IMR-90 (cell line): ENCODE results near the gene SNAP25. TPM values are rescaled to one million over a fixed set of nuclear protein-coding genes. Genes with fewer than 3 reads are reported as not detected.

Experiments
- ATAC-seq: fragments of 200-7000 bp; cut with Tn5 transposase; 2 replicates; pipeline ENCODE4 v1.9.1; 2020; ENCODE audit warnings: low read depth, mild to moderate bottlenecking, moderate library complexity
- BruUV-seq: library from RNA; stranded (reverse); fragments of 400-500 nt; replicated peaks from 2 replicates; lab custom pipeline; 2021; lab: Mats Ljungman, UMichigan
- CTCF ChIA-PET: fragments of 300-600 bp; formaldehyde crosslinking; extraction: SDS; loops from one replicate; lab custom pipeline; 2021; ENCODE audit warnings: antibody characterized with exemption; lab: Yijun Ruan, JAX
- POLR2A ChIA-PET: fragments of 300-600 bp; sonication (Branson Sonifier 250); formaldehyde crosslinking; loops from one replicate; lab custom pipeline; 2022; ENCODE audit warnings: antibody characterized with exemption; ENCODE audit not compliant: unreplicated experiment; lab: Charles Lee
- DNase-seq: peaks from one replicate; pipeline ENCODE4 v3.0.0; 2013
- H2AFZ ChIP-seq: replicated peaks from 2 replicates; pipeline ENCODE3; 2013; ENCODE audit warnings: low read length, mild to moderate bottlenecking; ENCODE audit not compliant: poor library complexity
- H2AK5ac ChIP-seq: 2 replicates; pipeline ENCODE4 v1.6.1; 2013; ENCODE audit warnings: low read depth, low read length, inconsistent platforms
- H2AK9ac ChIP-seq: replicated peaks from 2 replicates; pipeline ENCODE3; 2013; ENCODE audit warnings: mild to moderate bottlenecking, low read depth, low read length, moderate library complexity; ENCODE audit not compliant: poor library complexity
- H2BK120ac ChIP-seq: 2 replicates; pipeline ENCODE4 v1.6.1; 2013; ENCODE audit warnings: low read depth, low read length, inconsistent platforms
- H2BK15ac ChIP-seq: 3 replicates; pipeline ENCODE4 v1.6.1; 2013; ENCODE audit warnings: low read depth, low read length, inconsistent platforms
- H2BK20ac ChIP-seq: 2 replicates; pipeline ENCODE4 v1.6.1; 2013; ENCODE audit warnings: low read depth, mild to moderate bottlenecking, inconsistent platforms, low read length, moderate library complexity
- H2BK5ac ChIP-seq: 2 replicates; pipeline ENCODE4 v1.6.1; 2013; ENCODE audit warnings: mild to moderate bottlenecking, low read depth, low read length, inconsistent platforms; ENCODE audit not compliant: poor library complexity, severe bottlenecking
- H3K14ac ChIP-seq: replicated peaks from 2 replicates; pipeline ENCODE4 v1.6.1; 2013; ENCODE audit warnings: low read depth, low read length, inconsistent platforms
- H3K18ac ChIP-seq: 2 replicates; pipeline ENCODE4 v1.6.1; 2013; ENCODE audit warnings: low read depth, low read length, control low read depth
- H3K23ac ChIP-seq: 2 replicates; pipeline ENCODE4 v1.6.1; 2013; ENCODE audit warnings: low read depth, low read length, inconsistent platforms
- H3K27ac ChIP-seq: 2 replicates; pipeline ENCODE4 v1.5.1; 2013; ENCODE audit warnings: mild to moderate bottlenecking, control low read depth, low read length; ENCODE audit not compliant: insufficient read depth
- H3K27me3 ChIP-seq: 2 replicates; pipeline ENCODE4 v1.6.1; 2013; ENCODE audit warnings: low read length; ENCODE audit not compliant: control insufficient read depth, insufficient read depth
- H3K36me3 ChIP-seq: 2 replicates; pipeline ENCODE4 v1.6.1; 2013; ENCODE audit warnings: low read length, mixed read lengths; ENCODE audit not compliant: control insufficient read depth, insufficient read depth
- H3K4ac ChIP-seq: 2 replicates; pipeline ENCODE4 v1.6.1; 2013; ENCODE audit warnings: low read depth, low read length, inconsistent platforms
- H3K4me1 ChIP-seq: 2 replicates; pipeline ENCODE4 v1.6.1; 2013; ENCODE audit warnings: low read length, mixed read lengths; ENCODE audit not compliant: control insufficient read depth, insufficient read depth
- H3K4me2 ChIP-seq: 2 replicates; pipeline ENCODE4 v1.6.1; 2013; ENCODE audit warnings: low read depth, mild to moderate bottlenecking, control low read depth, low read length, moderate library complexity
- H3K4me3 ChIP-seq: 2 replicates; pipeline ENCODE4 v1.5.1; 2013; ENCODE audit warnings: low read depth, mild to moderate bottlenecking, control low read depth, low read length, moderate library complexity; ENCODE audit not compliant: insufficient read depth
- H3K56ac ChIP-seq: 2 replicates; pipeline ENCODE4 v1.6.1; 2013; ENCODE audit warnings: low read length, inconsistent platforms; ENCODE audit not compliant: insufficient read depth; ENCODE audit errors: extremely low read depth
- H3K79me1 ChIP-seq, 2 experiments: 2 replicates each; pipeline ENCODE4 v1.6.1; 2013; ENCODE audit warnings: low read length in 2 of 2, inconsistent platforms in 1 of 2, low read depth in 1 of 2
- H3K9ac ChIP-seq: 2 replicates; pipeline ENCODE4 v1.6.1; 2013; ENCODE audit warnings: low read depth, low read length, control low read depth
- H3K9me1 ChIP-seq: 2 replicates; pipeline ENCODE4 v1.6.1; 2013; ENCODE audit warnings: low read length, inconsistent platforms; ENCODE audit not compliant: insufficient read depth
- H3K9me3 ChIP-seq: 2 replicates; pipeline ENCODE4 v1.6.1; 2013; ENCODE audit warnings: low read length; ENCODE audit not compliant: control insufficient read depth, insufficient read depth
- H4K20me1 ChIP-seq: 2 replicates; pipeline ENCODE4 v1.6.1; 2013; ENCODE audit warnings: low read length, inconsistent platforms; ENCODE audit not compliant: insufficient read depth
- H4K5ac ChIP-seq: 2 replicates; pipeline ENCODE4 v1.6.1; 2013; ENCODE audit warnings: mild to moderate bottlenecking, low read depth, low read length, control low read depth
- H4K8ac ChIP-seq, 2 experiments: 2 replicates each; pipeline ENCODE4 v1.6.1; 2013; ENCODE audit warnings: low read depth in 2 of 2, low read length in 2 of 2, control low read depth in 1 of 2, inconsistent platforms in 1 of 2
- H4K91ac ChIP-seq: 2 replicates; pipeline ENCODE4 v1.6.1; 2013; ENCODE audit warnings: low read depth, low read length, inconsistent platforms; ENCODE audit not compliant: insufficient read depth
- CEBPB ChIP-seq: IDR thresholded peaks from 2 replicates; pipeline ENCODE4 v1.6.1; 2012; ENCODE audit warnings: low read depth, low read length, improper control_type of control experiment
- CTCF ChIP-seq: conservative IDR thresholded peaks from 2 replicates; pipeline ENCODE4 v1.5.1; 2012; ENCODE audit warnings: mild to moderate bottlenecking, low read depth, low read length, improper control_type of control experiment
- MAFK ChIP-seq: IDR thresholded peaks from 2 replicates; pipeline ENCODE4 v1.6.1; 2012; ENCODE audit warnings: low read depth, low read length, improper control_type of control experiment
- WGBS, 2 experiments: methylation state at CpG; one replicate each; pipeline versions ENCODE4 v1.1.5 to v1.1.7; 2013; ENCODE audit warnings: missing lambda C conversion rate in 2 of 2; ENCODE audit not compliant: insufficient read length in 1 of 2; ENCODE audit errors: extremely low coverage in 2 of 2; 5-methylcytosine and 5-hydroxymethylcytosine counted together
- dilution Hi-C: fragments of 300-500 bp; cut with HindIII; formaldehyde crosslinking; loops from one replicate; pipeline ENCODE4 v1.14.3; 2018; ENCODE audit warnings: low sequenced_read_pairs; ENCODE audit not compliant: unreplicated experiment
- in situ Hi-C: fragments of 300-500 bp; cut with MboI; formaldehyde crosslinking; loops from 3 replicates; pipeline ENCODE4 v1.14.3; 2019; ENCODE audit warnings: low sequenced_read_pairs, inconsistent platforms, mixed read lengths
- intact Hi-C: fragments of 100-400 bp; cut with micrococcal nuclease; formaldehyde crosslinking; loops from 2 replicates; pipeline ENCODE4 v1.10.0; 2022
- polyA plus RNA-seq, 3 experiments: library from polyadenylated mRNA; depleted of rRNA; stranded (reverse); fragments of >200 nt; gene quantifications; 2 replicates each; pipeline ENCODE4 v1.2.3, GENCODE V29; 2012; ENCODE audit warnings: low replicate concordance in 1 of 3
- total RNA-seq: library from RNA; depleted of rRNA; stranded (reverse); fragments of >200 nt; gene quantifications from 2 replicates; pipeline ENCODE4 v1.2.3, GENCODE V29; 2012
- TF ChIP-seq, protein P1 (sequence below): fragments of 150-350 bp; IDR thresholded peaks from 2 replicates; pipeline ENCODE4 v1.6.1; 2017; ENCODE audit warnings: mild to moderate bottlenecking, antibody characterized with exemption, low read length, low read depth

The SNAP25 gene
- total and polyA plus RNA-seq, 2 of the 4 experiments (the other 2 are of a cell fraction): 1.1 to 2.8 TPM

DNA sequence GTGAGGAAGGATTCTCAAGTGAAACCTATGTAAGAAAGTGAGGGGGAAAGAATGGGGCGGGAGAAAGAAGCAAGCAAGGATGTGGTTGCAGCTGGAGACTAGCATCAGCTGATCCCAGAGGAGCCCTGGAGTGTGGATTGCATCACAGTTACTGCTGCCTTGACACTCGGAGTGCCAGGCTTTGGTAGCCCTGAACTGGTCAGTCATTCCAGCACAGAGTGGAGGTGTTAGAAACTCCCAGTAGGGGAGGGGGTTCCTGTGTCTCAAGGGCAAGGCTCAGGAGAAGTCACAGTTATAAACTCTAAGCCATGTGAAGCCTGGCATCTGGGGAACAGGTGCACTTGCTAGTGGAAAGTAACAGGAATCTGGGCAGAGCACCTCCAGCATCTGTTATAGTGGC, 23.5 kb downstream of the SNAP25 start:
- CTCF ChIA-PET: interaction anchor here (0.5 kb wide), 1 partner anchor 135 kb away, joined by 3 read pairs; no protein-coding TSS in a partner anchor
- H2AK5ac ChIP-seq: no peak overlapping the region

More for the DNA sequence above, 23.5 kb downstream of the SNAP25 start:
- H2BK120ac ChIP-seq: no peak overlapping the region
- H3K27me3 ChIP-seq: no peaks in the 10 kb centered on the region
- no TSS peak for BruUV-seq
- no peak overlapping the region for H3K9ac ChIP-seq
- POLR2A ChIA-PET: interaction anchor here (0.5 kb wide), 1 partner anchor 17 kb away, joined by 3 read pairs; no protein-coding TSS in a partner anchor
- no peak overlapping the region for H3K4ac ChIP-seq
- no peak overlapping the region for H3K18ac ChIP-seq
- TF ChIP-seq, protein P1, sequence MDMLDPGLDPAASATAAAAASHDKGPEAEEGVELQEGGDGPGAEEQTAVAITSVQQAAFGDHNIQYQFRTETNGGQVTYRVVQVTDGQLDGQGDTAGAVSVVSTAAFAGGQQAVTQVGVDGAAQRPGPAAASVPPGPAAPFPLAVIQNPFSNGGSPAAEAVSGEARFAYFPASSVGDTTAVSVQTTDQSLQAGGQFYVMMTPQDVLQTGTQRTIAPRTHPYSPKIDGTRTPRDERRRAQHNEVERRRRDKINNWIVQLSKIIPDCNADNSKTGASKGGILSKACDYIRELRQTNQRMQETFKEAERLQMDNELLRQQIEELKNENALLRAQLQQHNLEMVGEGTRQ: no peak
- no peak for TF ChIP-seq CTCF
- peak; percentile 41; the same call in 1 of the 2 replicates for TF ChIP-seq CEBPB
- no peak for TF ChIP-seq MAFK
- H2AK9ac ChIP-seq: no peak overlapping the region
- intact Hi-C loops (no loop called here), dilution Hi-C loops (no loop called here), in situ Hi-C loops (no loop called here)
- H3K9me1 ChIP-seq: no peaks in the 10 kb centered on the region; the same call in 1 of the 2 replicates
- peaks cover 2% of the 10 kb centered on the region; the same call in 1 of the 2 replicates for H3K36me3 ChIP-seq
- 100% methylated on average over 1 of the region's 2 CpGs; no CpG with 5 or more reads in 1 of the 2 experiments for WGBS, 2 experiments
- H3K27ac ChIP-seq: no peak overlapping the region
- H3K14ac ChIP-seq: no peak overlapping the region
- no peak overlapping the region for H2BK15ac ChIP-seq
- H2BK20ac ChIP-seq: no peak overlapping the region
- no peaks in the 10 kb centered on the region for H3K9me3 ChIP-seq
- no peak overlapping the region for H3K4me2 ChIP-seq
- H3K56ac ChIP-seq: no peak overlapping the region
- H3K79me1 ChIP-seq: no peaks in the 10 kb centered on the region
- DNase-seq (no peak), ATAC-seq (peak; percentile 29; the same call in 1 of the 2 replicates)
- H4K5ac ChIP-seq: no peak overlapping the region
- peak overlapping the region; percentile 18 for H2AFZ ChIP-seq
- H3K4me1 ChIP-seq: no peaks in the 10 kb centered on the region
- no peak overlapping the region for H3K23ac ChIP-seq
- H4K91ac ChIP-seq: no peak overlapping the region
- H4K20me1 ChIP-seq: no peaks in the 10 kb centered on the region
- H4K8ac ChIP-seq: no peak overlapping the region
- H3K4me3 ChIP-seq: no peak overlapping the region
- no peak overlapping the region for H2BK5ac ChIP-seq
